Activated naive CD4-positive, alpha-beta T cell treated with anti-CD3 and anti-CD28 coated beads, Interleukin-2, amount 10 ng/mL, durations not matched to agents 7 days and 5 days (primary cell): ENCODE data around the gene SSTR1.

Experiments used
- CTCF ChIA-PET: fragments of 350-600 bp; sonication (Branson Sonifier 250); formaldehyde crosslinking; loops from one replicate; lab custom pipeline; 2021; ENCODE audit warnings: antibody characterized with exemption; lab: Charles Lee
- DNase-seq: peaks from one replicate; pipeline ENCODE4 v3.0.0-alpha.2; 2020
- H3K27ac Mint-ChIP-seq: one replicate; pipeline ENCODE4 v1.8.0; 2021; ENCODE audit warnings: mild to moderate bottlenecking, moderate library complexity, mixed read lengths
- H3K27me3 Mint-ChIP-seq: one replicate; pipeline ENCODE4 v1.8.0; 2021; ENCODE audit warnings: mild to moderate bottlenecking, mixed read lengths
- H3K36me3 Mint-ChIP-seq: one replicate; pipeline ENCODE4 v1.8.0; 2021; ENCODE audit warnings: mixed read lengths
- H3K4me1 Mint-ChIP-seq: one replicate; pipeline ENCODE4 v1.8.0; 2021; ENCODE audit warnings: mixed read lengths
- H3K4me3 Mint-ChIP-seq: one replicate; pipeline ENCODE4 v1.8.0; 2021; ENCODE audit warnings: mild to moderate bottlenecking, moderate library complexity, mixed read lengths
- H3K9me3 Mint-ChIP-seq: one replicate; pipeline ENCODE4 v1.8.0; 2021; ENCODE audit warnings: mixed read lengths

Gene SSTR1

DNA sequence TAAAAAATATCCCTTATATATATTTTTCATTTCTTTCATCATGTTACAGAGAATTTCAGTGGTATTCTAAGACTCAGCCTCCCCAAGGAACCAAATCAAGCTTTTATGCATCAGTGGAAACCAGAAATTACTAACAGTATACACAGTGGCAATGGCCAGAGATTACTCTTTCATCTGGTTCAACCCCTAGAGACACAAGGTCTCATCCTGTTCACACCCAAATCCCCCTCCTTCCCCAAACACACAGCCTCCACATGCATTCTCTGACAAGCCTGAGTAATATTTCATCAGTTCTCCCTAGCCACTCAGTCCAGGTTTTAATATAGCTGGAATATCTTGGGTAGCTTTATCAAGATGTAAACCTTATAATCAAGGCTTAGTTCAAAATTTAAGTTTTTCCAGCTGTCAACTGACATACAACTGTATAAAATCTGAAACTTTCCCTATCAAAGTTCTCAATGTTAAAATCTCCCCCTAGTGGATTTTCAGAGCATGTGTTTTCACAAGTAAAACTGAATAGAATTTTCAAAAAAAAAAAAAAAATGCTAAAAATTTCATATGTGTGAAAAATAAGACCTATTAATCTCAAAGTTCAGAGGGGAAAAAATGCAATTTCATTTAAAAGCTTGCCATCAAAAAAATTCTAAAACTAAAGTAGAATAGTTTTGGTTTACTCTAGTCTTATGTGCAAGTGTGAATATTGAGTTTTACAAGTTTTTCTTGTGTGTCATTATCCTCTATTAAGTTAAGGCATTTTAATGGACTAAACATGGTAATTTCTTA lies 10.5 kb upstream of the SSTR1 start:
- DNase-seq = no peak
- Mint-ChIP-seq H3K4me1 (no peaks in the 10 kb centered on the region), H3K36me3 (no peaks in the 10 kb centered on the region), H3K27ac (no peak overlapping the region), H3K4me3 (no peak overlapping the region), H3K9me3 (no peaks in the 10 kb centered on the region), H3K27me3 (no peaks in the 10 kb centered on the region)
- CTCF ChIA-PET = interaction anchor here (0.7 to 2.7 kb wide), 4 partner anchors 115 to 817 kb away, joined by 3 to 15 read pairs (median 4); no protein-coding TSS in a partner anchor

DNA sequence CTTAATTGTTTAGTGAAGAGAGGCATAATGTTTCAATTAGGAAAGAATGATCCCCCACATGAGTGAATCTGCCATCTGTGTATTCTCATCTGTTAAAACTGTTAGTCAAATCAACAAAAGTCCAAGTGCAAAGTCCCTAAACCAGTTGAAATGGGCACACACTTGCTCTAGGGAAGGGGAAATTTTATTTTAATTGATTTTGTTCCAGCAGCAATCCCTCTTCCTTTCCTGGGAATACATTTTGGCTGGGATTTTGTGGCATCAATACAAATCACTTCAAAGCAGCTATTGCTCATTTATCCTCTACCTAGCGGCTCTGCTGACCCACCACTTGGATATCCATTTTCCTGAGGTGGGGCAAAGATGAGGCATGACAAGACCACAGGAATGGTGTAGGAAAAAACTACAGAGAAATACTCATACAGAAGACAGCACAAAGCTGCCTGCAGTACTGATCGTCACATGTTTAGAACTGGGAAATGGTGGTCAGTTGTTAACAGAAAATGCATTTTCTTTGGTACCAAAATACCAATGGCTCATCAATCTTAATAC lies 9.8 kb upstream of the SSTR1 start:
- Mint-ChIP-seq H3K27ac (no peak overlapping the region), H3K4me3 (no peak overlapping the region)

DNA sequence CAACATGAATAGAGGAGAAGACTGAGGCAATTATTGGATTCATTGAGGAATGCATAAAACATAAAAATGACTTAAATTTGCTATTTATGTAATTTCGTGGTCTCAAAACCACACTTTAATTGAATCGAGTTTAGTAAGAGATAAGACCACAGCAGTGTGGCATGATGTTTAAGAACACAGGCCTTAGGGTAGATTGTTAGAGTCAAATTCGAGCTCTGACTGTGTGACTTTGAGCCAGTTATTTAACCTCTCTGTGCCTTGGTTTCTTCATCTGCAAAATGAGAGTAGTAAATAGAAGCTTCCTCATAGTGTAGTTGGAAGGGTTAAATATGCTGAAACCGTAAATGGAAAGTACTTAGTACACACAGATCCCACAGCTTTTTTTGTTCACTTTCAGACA lies 9.3 kb upstream of the SSTR1 start:
- CTCF ChIA-PET = interaction anchor here (1.4 to 2.7 kb wide), 3 partner anchors 9 to 212 kb away, joined by 3 to 15 read pairs (median 6); partner anchors contain the start of gene SSTR1
- Mint-ChIP-seq H3K36me3 (no peaks in the 10 kb centered on the region), H3K27ac (no peak overlapping the region), H3K4me3 (no peak overlapping the region), H3K27me3 (peaks cover 4% of the 10 kb centered on the region), H3K9me3 (no peaks in the 10 kb centered on the region), H3K4me1 (no peaks in the 10 kb centered on the region)
- no peak for DNase-seq

More for the DNA sequence above, 9.8 kb upstream of the SSTR1 start:
- no peaks in the 10 kb centered on the region for H3K9me3 Mint-ChIP-seq
- no peaks in the 10 kb centered on the region for H3K36me3 Mint-ChIP-seq
- H3K4me1 Mint-ChIP-seq = no peaks in the 10 kb centered on the region
- no peak for DNase-seq
- H3K27me3 Mint-ChIP-seq = peaks cover 4% of the 10 kb centered on the region
- CTCF ChIA-PET = interaction anchor here (0.7 to 2.7 kb wide), 5 partner anchors 10 to 818 kb away, joined by 3 to 15 read pairs (median 6); partner anchors contain the start of gene SSTR1

DNA sequence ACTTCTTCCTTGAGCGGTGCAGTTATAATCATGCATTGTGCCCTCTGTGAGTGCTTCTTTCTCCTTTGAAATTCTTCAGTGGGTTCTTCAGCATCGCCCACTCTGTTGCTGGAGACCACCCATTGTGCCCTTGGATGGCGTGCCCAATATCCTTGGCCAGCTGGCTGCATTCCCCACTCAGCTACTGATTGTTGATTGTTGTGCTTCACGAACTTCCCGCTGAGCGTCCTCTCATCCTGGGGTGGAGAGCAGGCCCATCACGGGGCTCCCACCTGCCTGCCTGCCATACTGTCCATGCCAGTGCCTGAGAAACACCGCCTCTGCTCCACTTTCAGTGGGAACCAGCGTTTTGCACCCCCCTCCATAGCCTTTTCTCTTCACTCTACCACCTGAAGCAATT lies 8.6 kb upstream of the SSTR1 start:
- H3K27me3 Mint-ChIP-seq = peaks cover 4% of the 10 kb centered on the region
- H3K27ac Mint-ChIP-seq = no peak overlapping the region
- H3K4me3 Mint-ChIP-seq = no peak overlapping the region
- H3K4me1 Mint-ChIP-seq = no peaks in the 10 kb centered on the region
- CTCF ChIA-PET = interaction anchor here (2.1 to 2.7 kb wide), 2 partner anchors 9 to 213 kb away, joined by 6 to 15 read pairs; partner anchors contain the start of gene SSTR1
- no peaks in the 10 kb centered on the region for H3K36me3 Mint-ChIP-seq
- no peak for DNase-seq
- no peaks in the 10 kb centered on the region for H3K9me3 Mint-ChIP-seq

DNA sequence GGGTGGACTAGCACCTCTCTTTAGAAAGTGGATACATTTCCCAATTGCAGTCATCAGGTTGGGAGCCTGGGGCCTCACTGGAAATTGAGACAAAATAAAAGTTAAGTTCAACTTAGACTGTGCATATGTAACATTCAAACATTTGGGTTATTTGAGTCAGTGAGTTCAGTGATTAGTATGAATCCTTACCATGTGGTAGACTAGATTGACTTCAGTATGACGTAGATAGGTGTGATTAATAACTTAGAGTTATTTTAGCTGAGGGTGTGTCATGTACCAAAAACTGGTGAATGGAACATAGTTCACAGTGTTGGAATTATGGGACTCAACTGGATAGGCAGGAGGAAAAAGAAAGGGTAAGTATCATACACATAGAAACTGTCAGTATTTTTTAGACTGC lies 8.0 kb upstream of the SSTR1 start:
- H3K36me3 Mint-ChIP-seq = no peaks in the 10 kb centered on the region
- no peak for DNase-seq
- H3K27ac Mint-ChIP-seq = no peak overlapping the region
- no peaks in the 10 kb centered on the region for H3K4me1 Mint-ChIP-seq
- H3K4me3 Mint-ChIP-seq = no peak overlapping the region
- CTCF ChIA-PET = interaction anchor here (0.6 to 2.1 kb wide), 2 partner anchors 8 to 11 kb away, joined by 3 to 6 read pairs; partner anchors contain the start of gene SSTR1
- peaks cover 4% of the 10 kb centered on the region for H3K27me3 Mint-ChIP-seq
- no peaks in the 10 kb centered on the region for H3K9me3 Mint-ChIP-seq

DNA sequence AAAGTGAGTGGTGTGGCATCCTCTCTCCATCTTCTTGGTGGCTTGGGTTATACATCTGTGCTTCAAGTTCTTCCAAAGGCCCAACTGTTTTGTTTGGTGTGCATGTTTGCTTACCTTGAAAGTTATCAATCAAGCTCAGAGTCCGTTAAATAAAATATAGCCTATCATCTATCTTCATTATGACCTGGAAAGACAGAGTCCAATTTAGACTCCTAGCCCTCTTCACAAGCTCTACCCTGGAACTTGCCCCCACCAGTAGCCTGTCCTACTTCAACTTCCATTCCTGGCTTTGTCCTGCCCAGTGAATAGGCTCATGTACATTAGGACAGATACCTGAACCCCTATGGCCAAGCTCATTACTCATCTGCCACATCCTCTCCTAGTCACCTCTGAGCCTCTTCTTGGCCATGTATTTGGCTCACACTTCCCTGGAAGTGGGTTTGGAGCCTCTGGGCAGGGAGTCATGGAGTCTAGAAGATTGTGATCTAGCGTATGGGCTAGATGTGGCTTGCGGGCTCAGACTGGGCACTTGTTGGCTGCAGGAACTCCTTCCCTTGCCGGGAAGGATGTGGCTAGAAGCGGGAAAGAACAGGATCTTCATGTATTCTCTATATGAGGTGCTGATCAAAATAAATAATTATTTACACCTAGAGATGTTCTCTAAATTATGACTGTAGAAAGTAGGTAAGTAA lies 6.4 kb upstream of the SSTR1 start:
- Mint-ChIP-seq H3K9me3 (no peaks in the 10 kb centered on the region), H3K27ac (no peak overlapping the region), H3K4me1 (no peaks in the 10 kb centered on the region), H3K36me3 (no peaks in the 10 kb centered on the region), H3K27me3 (peaks cover 16% of the 10 kb centered on the region), H3K4me3 (no peak overlapping the region)
- no peak for DNase-seq
- CTCF ChIA-PET = no interaction called here

DNA sequence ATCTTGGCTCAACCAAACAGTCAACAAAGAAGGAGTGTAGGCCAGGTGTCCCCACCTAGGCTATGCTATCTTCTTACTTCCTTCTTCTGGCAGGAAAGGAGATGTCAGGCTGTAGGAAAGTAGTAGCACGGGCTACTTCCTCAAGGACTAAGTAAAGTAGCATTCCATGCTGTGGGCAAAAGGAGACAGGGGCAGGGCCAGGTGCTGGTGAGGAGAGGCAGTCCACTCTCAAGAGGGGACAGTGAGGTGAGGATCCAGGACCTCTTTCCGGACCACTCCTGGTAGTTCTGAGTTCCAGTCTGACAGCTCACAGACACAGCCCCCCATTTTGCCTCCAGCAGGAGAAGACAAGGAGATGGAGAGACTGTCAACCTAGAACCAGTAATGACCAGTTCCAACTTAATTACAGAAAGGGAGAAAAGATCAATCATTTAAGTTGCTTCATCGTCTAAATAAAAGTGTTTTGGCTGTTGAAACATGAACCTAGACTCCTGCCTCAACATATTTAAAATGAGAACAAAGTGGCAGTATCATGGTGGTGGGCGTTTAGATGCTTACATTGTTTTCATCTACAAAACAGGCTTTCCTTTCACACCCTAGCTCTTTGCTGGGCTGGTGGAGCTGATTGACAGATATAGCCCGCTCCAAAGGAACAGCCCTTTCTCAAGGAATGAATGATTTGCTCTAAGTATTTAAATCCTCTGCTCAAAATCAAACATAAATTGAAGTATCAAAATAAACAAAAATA lies 5.1 kb upstream of the SSTR1 start:
- no peaks in the 10 kb centered on the region for H3K36me3 Mint-ChIP-seq
- no peaks in the 10 kb centered on the region for H3K4me1 Mint-ChIP-seq
- no peak overlapping the region for H3K4me3 Mint-ChIP-seq
- no peak overlapping the region for H3K27ac Mint-ChIP-seq
- H3K27me3 Mint-ChIP-seq = peaks cover 26% of the 10 kb centered on the region
- no peaks in the 10 kb centered on the region for H3K9me3 Mint-ChIP-seq
- no peak for DNase-seq
- CTCF ChIA-PET = no interaction called here

DNA sequence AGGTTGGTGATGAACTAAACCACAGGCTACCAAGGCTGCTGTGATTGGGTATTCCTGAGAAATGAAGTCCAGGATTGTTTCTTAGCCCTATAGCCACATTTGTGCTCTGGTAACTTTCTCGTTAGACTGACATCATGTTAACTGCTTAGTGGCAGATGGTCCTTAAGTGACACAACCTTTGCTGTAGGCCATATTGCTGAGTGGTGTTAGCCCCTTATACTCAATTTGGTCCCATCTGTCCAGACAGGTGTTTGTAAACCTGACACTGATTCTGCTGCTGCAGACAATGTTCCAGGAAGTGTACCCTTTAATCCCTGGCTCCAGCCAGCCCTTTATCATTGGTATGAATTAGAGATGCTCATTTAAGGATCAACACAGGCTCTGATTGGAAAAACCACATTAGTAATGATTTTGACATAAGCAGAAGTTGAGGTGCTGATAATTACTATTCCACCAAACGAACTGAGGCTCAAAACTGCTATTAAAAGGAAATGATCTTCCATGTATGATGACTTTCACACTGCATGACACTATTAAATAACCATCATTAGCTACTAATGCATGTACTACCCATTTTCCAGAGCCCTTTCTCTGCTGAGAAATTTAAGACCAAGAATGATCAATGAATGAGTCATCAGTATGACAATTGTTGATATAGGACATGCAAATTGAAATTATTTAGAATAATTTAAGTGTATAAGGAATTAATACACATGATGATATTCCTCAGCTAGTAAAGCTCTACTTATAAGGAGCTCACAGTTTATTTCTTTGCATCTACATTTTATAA lies 3.6 kb upstream of the SSTR1 start:
- no peaks in the 10 kb centered on the region for H3K36me3 Mint-ChIP-seq
- CTCF ChIA-PET = no interaction called here
- no peaks in the 10 kb centered on the region for H3K9me3 Mint-ChIP-seq
- H3K27ac Mint-ChIP-seq = no peak overlapping the region
- DNase-seq = no peak
- peaks cover 41% of the 10 kb centered on the region for H3K27me3 Mint-ChIP-seq
- peaks cover 7% of the 10 kb centered on the region for H3K4me1 Mint-ChIP-seq
- H3K4me3 Mint-ChIP-seq = no peak overlapping the region

DNA sequence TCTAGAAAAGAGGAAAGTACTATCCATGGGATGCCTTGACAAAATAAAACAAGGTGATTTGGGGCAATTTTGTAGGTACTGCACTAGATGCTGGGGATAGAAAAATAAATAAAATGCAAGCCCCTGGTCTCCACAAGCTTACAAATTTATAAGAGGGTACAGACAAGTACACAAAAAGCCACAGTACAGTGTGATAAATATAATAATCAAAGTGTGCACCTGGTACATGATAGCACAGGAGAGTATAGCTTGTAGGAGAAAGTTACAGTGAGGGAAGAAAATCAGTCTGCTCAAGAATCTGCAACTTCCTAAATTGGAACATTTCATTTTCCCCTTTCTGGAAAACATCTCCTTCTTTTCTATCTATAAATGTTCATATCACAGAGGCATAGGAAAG lies 3.0 kb upstream of the SSTR1 start:
- Mint-ChIP-seq H3K27ac (no peak overlapping the region), H3K36me3 (no peaks in the 10 kb centered on the region), H3K9me3 (no peaks in the 10 kb centered on the region), H3K27me3 (peaks cover 47% of the 10 kb centered on the region), H3K4me3 (no peak overlapping the region), H3K4me1 (peaks cover 10% of the 10 kb centered on the region)
- DNase-seq = no peak
- CTCF ChIA-PET = no interaction called here

DNA sequence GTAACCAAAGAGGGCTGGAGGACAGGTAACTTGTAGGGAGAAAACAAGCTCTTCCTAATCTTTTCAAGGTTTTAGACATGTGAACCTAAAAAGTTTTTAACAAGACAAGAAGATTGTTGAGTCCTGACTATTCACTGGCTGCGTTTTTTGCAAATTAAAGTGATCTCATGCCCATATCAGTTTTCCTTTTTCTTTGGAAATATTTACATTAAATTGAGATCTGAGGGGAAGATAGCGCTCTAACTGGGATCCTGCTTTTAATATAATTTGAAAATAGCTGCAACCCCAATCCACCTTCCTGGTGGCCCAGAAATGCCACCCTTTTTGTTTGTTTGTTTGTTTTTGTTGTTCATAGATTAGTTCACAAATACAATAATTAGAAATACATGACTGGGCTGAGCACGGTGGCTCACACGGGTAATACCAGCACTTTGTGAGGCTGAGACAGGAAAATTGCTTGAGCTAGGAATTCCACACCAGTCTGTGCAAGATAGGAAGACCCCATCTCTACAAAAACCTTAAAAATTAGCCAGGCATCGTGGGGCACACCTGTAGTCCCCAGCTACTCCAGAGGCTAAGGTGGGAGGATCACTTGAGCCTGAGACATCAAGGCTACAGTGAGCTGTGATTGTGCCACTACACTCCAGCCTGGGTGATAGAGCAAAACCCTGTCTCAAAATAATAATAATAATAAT lies 2.4 kb upstream of the SSTR1 start:
- peaks cover 13% of the 10 kb centered on the region for H3K4me1 Mint-ChIP-seq
- DNase-seq = no peak
- no peaks in the 10 kb centered on the region for H3K36me3 Mint-ChIP-seq
- peaks cover 52% of the 10 kb centered on the region for H3K27me3 Mint-ChIP-seq
- H3K4me3 Mint-ChIP-seq = no peak overlapping the region
- CTCF ChIA-PET = no interaction called here
- H3K27ac Mint-ChIP-seq = no peak overlapping the region
- no peaks in the 10 kb centered on the region for H3K9me3 Mint-ChIP-seq

DNA sequence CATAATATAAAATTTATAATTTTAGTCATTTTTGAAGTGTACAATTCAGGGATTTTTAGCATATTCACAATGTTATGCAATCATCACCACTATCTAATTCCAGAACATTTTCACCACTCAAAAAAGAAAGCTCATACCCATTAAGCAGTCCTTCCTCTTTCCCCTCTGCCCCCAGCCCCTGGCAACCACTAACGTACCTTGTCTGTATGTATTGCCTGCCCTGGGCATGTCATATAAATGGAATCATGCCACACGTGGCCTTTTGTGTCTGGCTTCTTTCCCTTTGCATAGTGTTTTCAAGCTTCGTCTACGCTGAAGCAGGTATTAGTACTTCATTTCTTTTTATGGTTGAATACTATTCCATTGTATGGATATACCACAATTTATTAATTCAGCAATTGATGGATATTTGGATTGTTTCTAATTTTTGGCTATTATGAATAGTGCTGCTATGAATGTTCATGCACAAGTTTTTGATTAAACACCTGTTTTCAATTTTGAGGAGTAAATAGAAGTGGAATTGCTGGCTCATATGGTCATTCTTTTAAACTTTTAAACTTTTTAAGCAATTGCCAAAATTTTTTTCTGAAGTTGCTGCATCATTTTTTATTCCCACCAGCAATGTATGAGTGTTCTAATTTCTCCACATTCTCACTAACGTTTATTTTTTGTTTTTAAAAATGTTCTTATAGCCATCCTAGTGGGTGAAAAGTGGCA lies 1.6 kb upstream of the SSTR1 start:
- DNase-seq = no peak
- CTCF ChIA-PET = no interaction called here
- Mint-ChIP-seq H3K4me3 (no peak overlapping the region), H3K27ac (no peak overlapping the region), H3K9me3 (no peaks in the 10 kb centered on the region), H3K27me3 (peaks cover 60% of the 10 kb centered on the region), H3K4me1 (peaks cover 18% of the 10 kb centered on the region), H3K36me3 (no peaks in the 10 kb centered on the region)

DNA sequence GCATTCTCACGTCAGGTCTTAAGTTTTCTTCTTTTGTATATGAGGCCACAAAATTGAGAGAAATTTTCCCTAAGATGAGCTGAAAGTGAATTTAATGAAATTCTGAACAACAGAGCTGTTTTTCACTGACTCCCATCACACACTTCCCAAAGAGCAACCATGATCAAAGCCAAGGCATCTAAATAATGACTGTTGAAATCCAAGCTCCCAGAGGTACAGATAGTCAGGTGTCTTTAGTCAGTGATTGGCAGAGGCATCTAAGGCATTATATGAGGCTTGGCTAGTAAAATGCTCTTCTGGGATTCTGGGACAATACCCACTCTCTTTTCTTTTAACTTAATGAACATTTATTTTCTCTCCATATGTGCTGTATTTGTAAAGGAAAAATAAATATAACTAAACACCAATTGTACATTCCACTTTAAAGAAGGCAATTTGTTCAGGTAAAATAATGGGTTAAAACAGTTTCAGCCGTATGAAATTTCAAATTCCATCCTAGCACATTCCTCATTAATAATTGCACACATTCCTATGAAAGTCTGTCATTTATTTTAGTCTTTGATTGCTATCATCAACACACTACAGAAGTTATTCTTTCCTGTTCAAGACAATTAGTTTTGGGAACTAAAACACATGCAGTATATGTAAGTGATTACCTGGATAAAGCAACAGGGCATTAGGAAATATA lies 871 bp upstream of the SSTR1 start:
- no peaks in the 10 kb centered on the region for H3K36me3 Mint-ChIP-seq
- H3K4me3 Mint-ChIP-seq = no peak overlapping the region
- DNase-seq = no peak
- H3K4me1 Mint-ChIP-seq = peaks cover 18% of the 10 kb centered on the region
- CTCF ChIA-PET = no interaction called here
- peaks cover 68% of the 10 kb centered on the region for H3K27me3 Mint-ChIP-seq
- H3K9me3 Mint-ChIP-seq = no peaks in the 10 kb centered on the region
- H3K27ac Mint-ChIP-seq = no peak overlapping the region
